ENCODE results near the gene SLC6A8.

- no peak for TF ChIP-seq EP300 (IDR thresholded peaks at IDR 0.05)
- TF ChIP-seq, protein P1, sequence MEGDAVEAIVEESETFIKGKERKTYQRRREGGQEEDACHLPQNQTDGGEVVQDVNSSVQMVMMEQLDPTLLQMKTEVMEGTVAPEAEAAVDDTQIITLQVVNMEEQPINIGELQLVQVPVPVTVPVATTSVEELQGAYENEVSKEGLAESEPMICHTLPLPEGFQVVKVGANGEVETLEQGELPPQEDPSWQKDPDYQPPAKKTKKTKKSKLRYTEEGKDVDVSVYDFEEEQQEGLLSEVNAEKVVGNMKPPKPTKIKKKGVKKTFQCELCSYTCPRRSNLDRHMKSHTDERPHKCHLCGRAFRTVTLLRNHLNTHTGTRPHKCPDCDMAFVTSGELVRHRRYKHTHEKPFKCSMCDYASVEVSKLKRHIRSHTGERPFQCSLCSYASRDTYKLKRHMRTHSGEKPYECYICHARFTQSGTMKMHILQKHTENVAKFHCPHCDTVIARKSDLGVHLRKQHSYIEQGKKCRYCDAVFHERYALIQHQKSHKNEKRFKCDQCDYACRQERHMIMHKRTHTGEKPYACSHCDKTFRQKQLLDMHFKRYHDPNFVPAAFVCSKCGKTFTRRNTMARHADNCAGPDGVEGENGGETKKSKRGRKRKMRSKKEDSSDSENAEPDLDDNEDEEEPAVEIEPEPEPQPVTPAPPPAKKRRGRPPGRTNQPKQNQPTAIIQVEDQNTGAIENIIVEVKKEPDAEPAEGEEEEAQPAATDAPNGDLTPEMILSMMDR (IDR thresholded peaks at IDR 0.05) = no peak
Measured at GRCh38 chrX:153736871-153737441, 49.2 kb downstream of the SLC6A8 start.
